Activated CD4-positive, alpha-beta memory T cell treated with anti-CD3 and anti-CD28 coated beads, Interleukin-2, amount 10 ng/mL, durations not matched to agents 7 days and 5 days (primary cell): ENCODE results near the gene ITPK1. TPM values are rescaled to one million over a fixed set of nuclear protein-coding genes. Genes with fewer than 3 reads are reported as not detected.
A peak's percentile ranks its signal among the peaks of the same experiment; 100 is the strongest.

ENCODE experiments used
- CTCF ChIA-PET: fragments of 350-600 bp; sonication (Branson Sonifier 250); formaldehyde crosslinking; loops from one replicate; lab custom pipeline; 2021; ENCODE audit warnings: antibody characterized with exemption, inconsistent platforms; lab: Charles Lee
- POLR2A ChIA-PET: fragments of 350-600 bp; sonication (Branson Sonifier 250); formaldehyde crosslinking; loops from one replicate; lab custom pipeline; 2021; ENCODE audit warnings: antibody characterized with exemption; lab: Charles Lee
- DNase-seq: peaks from one replicate; pipeline ENCODE4 v3.0.0-alpha.2; 2020
- H3K27ac Mint-ChIP-seq: one replicate; pipeline ENCODE4 v1.8.0; 2021; ENCODE audit warnings: mild to moderate bottlenecking, mixed read lengths
- H3K27me3 Mint-ChIP-seq: one replicate; pipeline ENCODE4 v1.8.0; 2021; ENCODE audit warnings: mixed read lengths
- H3K36me3 Mint-ChIP-seq: one replicate; pipeline ENCODE4 v1.8.0; 2021; ENCODE audit warnings: low read depth, mixed read lengths
- H3K4me1 Mint-ChIP-seq: one replicate; pipeline ENCODE4 v1.8.0; 2021; ENCODE audit warnings: mixed read lengths
- H3K4me3 Mint-ChIP-seq: one replicate; pipeline ENCODE4 v1.8.0; 2021; ENCODE audit warnings: mild to moderate bottlenecking, mixed read lengths
- H3K9me3 Mint-ChIP-seq: one replicate; pipeline ENCODE4 v1.8.0; 2021; ENCODE audit warnings: mixed read lengths
- total RNA-seq, 2 experiments: library from RNA; stranded (reverse); gene quantifications; one replicate each; pipeline ENCODE4 v1.2.3, GENCODE V29; 2021

ITPK1 gene
- total RNA-seq, 2 experiments from 2014 or later = 59.3 to 62.3 TPM

DNA sequence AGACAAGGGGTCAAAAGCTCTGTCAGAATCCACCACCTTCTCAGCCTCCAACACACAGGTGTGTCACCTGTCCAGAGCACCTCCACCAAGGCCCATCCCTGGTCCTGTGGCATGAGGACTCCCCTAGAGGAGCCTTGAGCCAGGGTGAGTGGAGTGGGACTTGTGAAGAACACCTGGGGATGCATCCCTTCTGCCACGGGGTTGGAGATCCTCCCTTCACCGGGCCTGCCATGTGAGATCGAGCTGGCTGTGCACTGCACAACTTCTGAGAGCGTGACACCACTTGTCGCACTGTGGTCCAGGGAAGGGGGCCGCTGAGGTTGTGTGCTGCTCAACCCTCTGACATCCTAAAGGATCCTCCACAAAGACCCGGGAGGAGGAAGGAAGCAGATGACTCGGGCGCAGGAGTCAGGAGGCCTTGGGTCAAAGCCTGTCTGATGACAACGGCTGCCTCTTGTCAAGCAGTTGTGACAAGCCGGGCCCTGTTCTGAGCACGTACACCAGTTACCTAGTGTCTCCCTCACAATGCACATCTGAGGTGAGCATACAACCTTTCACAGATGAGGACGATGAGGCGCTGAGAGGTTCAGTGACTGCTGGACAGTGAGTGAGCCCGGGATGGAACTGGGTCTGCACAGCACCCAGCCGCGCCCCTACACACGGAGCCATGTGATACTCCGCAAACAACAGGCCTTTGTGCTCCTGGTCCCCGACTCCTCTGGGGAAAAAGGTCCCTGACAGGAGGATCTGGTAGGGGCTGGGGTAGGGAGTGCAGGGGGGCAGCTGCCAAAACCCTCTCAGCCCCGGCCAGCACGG, 157.1 kb downstream of the ITPK1 start:
- no peaks in the 10 kb centered on the region for H3K9me3 Mint-ChIP-seq
- ChIA-PET CTCF (no interaction called here), POLR2A (no interaction called here)
- no peak overlapping the region for H3K27ac Mint-ChIP-seq
- H3K27me3 Mint-ChIP-seq = no peaks in the 10 kb centered on the region
- H3K4me3 Mint-ChIP-seq = no peak overlapping the region
- H3K36me3 Mint-ChIP-seq = no peaks in the 10 kb centered on the region
- no peaks in the 10 kb centered on the region for H3K4me1 Mint-ChIP-seq
- no peak for DNase-seq

DNA sequence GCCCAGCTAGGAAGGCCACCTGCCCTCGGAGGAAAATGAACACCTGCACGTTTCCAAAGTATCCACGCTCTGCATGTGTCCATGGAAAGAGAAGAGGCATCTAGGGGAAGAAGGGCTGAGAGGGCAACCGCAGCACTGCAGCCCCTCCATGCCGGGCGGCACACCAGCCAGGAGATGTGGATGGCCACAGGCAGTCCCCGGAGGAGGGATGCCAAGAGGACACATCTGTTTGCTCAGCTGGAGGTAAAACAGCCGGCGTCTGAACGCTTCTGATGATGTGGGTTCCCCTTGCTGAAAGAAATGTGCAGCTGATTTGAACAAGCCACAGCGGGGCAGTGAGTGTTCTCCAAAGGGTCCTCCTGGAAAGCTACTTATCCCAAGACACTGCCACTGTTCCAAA, 158.8 kb downstream of the ITPK1 start:
- no peaks in the 10 kb centered on the region for H3K27me3 Mint-ChIP-seq
- no peak overlapping the region for H3K27ac Mint-ChIP-seq
- H3K36me3 Mint-ChIP-seq = no peaks in the 10 kb centered on the region
- H3K4me3 Mint-ChIP-seq = no peak overlapping the region
- H3K4me1 Mint-ChIP-seq = no peaks in the 10 kb centered on the region
- POLR2A ChIA-PET = no interaction called here
- CTCF ChIA-PET = no interaction called here
- H3K9me3 Mint-ChIP-seq = no peaks in the 10 kb centered on the region
- no peak for DNase-seq

DNA sequence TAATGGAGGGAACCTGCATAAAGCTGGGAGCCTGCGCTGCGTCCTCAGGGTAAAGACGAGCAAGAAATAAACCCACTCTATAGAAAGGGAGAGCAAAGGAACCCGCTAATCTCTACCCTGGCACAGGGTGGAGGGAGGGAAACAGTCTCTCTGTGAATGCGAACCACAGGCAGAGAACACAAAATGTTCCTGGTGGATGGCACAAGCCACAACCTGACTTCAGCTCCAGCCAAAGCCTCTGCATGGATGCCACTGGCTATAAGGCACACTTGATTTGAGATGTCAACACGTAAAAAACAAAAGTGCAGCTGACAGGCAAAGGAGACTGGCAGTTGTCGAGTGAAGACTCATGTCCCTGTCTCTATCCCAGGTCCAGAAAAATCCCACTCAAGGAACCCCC, 160.3 kb downstream of the ITPK1 start:
- Mint-ChIP-seq H3K4me3 (no peak overlapping the region), H3K36me3 (peaks cover 2% of the 10 kb centered on the region), H3K27ac (no peak overlapping the region), H3K4me1 (no peaks in the 10 kb centered on the region), H3K9me3 (no peaks in the 10 kb centered on the region), H3K27me3 (no peaks in the 10 kb centered on the region)
- CTCF ChIA-PET = interaction anchor here (1.0 to 2.6 kb wide), 3 partner anchors 158 to 184 kb away, joined by 4 to 7 read pairs (median 4); no protein-coding TSS in a partner anchor
- POLR2A ChIA-PET = no interaction called here
- no peak for DNase-seq

- ChIA-PET POLR2A (no interaction called here), CTCF (interaction anchor here (0.9 to 2.6 kb wide), 4 partner anchors 158 to 185 kb away, joined by 4 to 7 read pairs (median 4); no protein-coding TSS in a partner anchor)
- Mint-ChIP-seq H3K9me3 (no peaks in the 10 kb centered on the region), H3K4me1 (no peaks in the 10 kb centered on the region), H3K27ac (no peak overlapping the region), H3K4me3 (no peak overlapping the region), H3K36me3 (peaks cover 2% of the 10 kb centered on the region), H3K27me3 (no peaks in the 10 kb centered on the region)
- no peak for DNase-seq
These were observed 160.8 kb downstream of the ITPK1 start for GRCh38 chr14:92954933-92955332.

DNA sequence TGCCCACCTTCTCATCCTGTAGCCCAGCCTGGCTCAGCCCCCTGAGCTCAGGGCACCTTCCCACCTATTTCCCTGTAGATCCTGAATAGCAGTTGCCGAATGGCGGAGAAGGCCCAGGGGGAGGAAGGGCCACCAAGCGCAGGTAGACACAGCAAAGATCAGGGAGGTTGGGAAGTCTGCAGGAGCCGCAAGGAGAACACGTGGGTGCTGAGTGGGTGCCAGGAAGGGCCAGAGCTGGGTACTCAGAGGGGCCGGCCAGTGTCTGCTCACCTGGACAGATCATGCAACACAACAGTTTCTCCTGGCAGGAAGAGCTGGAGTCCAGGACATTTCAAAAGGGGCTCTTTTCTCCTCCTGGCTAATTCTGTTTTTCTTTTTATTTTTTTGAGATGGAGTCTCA, 162.2 kb downstream of the ITPK1 start:
- no peak overlapping the region for H3K27ac Mint-ChIP-seq
- H3K4me1 Mint-ChIP-seq = no peaks in the 10 kb centered on the region
- no peaks in the 10 kb centered on the region for H3K27me3 Mint-ChIP-seq
- POLR2A ChIA-PET = no interaction called here
- no peak overlapping the region for H3K4me3 Mint-ChIP-seq
- CTCF ChIA-PET = interaction anchor here (0.6 to 2.6 kb wide), 2 partner anchors 179 to 180 kb away, joined by 3 to 7 read pairs; no protein-coding TSS in a partner anchor
- DNase-seq = no peak
- H3K36me3 Mint-ChIP-seq = peaks cover 2% of the 10 kb centered on the region
- H3K9me3 Mint-ChIP-seq = no peaks in the 10 kb centered on the region

- H3K27ac Mint-ChIP-seq = no peak overlapping the region
- ChIA-PET CTCF (interaction anchor here (0.5 to 2.6 kb wide), 21 partner anchors 11 to 324 kb away, joined by 3 to 14 read pairs (median 3); no protein-coding TSS in a partner anchor), POLR2A (no interaction called here)
- H3K27me3 Mint-ChIP-seq = no peaks in the 10 kb centered on the region
- DNase-seq = no peak
- no peaks in the 10 kb centered on the region for H3K4me1 Mint-ChIP-seq
- H3K9me3 Mint-ChIP-seq = no peaks in the 10 kb centered on the region
- no peak overlapping the region for H3K4me3 Mint-ChIP-seq
- H3K36me3 Mint-ChIP-seq = peaks cover 2% of the 10 kb centered on the region
These were observed 163.0 kb downstream of the ITPK1 start for GRCh38 chr14:92952481-92953298.

- POLR2A ChIA-PET = no interaction called here
- CTCF ChIA-PET = interaction anchor here (0.5 to 1.5 kb wide), 21 partner anchors 11 to 325 kb away, joined by 3 to 14 read pairs (median 3); no protein-coding TSS in a partner anchor
These were observed 163.7 kb downstream of the ITPK1 start for GRCh38 chr14:92951912-92952471.

GRCh38 chr14:92951261-92951660, 164.5 kb downstream of the ITPK1 start:
- DNase-seq = no peak
- Mint-ChIP-seq H3K36me3 (peaks cover 5% of the 10 kb centered on the region), H3K4me1 (no peaks in the 10 kb centered on the region), H3K27me3 (no peaks in the 10 kb centered on the region), H3K27ac (no peak overlapping the region), H3K9me3 (no peaks in the 10 kb centered on the region), H3K4me3 (no peak overlapping the region)
- CTCF ChIA-PET = interaction anchor here (1.0 to 1.5 kb wide), 7 partner anchors 10 to 228 kb away, joined by 3 to 14 read pairs (median 4); no protein-coding TSS in a partner anchor
- POLR2A ChIA-PET = interaction anchor here (0.6 kb wide), 1 partner anchor 232 kb away, joined by 4 read pairs; no protein-coding TSS in a partner anchor

More at GRCh38 chr14:92951912-92952471, 163.7 kb downstream of the ITPK1 start:
- H3K9me3 Mint-ChIP-seq = no peaks in the 10 kb centered on the region
- H3K27me3 Mint-ChIP-seq = no peaks in the 10 kb centered on the region
- no peak overlapping the region for H3K27ac Mint-ChIP-seq
- H3K4me3 Mint-ChIP-seq = no peak overlapping the region
- DNase-seq = peak; percentile 84
- no peaks in the 10 kb centered on the region for H3K4me1 Mint-ChIP-seq
- peaks cover 2% of the 10 kb centered on the region for H3K36me3 Mint-ChIP-seq

DNA sequence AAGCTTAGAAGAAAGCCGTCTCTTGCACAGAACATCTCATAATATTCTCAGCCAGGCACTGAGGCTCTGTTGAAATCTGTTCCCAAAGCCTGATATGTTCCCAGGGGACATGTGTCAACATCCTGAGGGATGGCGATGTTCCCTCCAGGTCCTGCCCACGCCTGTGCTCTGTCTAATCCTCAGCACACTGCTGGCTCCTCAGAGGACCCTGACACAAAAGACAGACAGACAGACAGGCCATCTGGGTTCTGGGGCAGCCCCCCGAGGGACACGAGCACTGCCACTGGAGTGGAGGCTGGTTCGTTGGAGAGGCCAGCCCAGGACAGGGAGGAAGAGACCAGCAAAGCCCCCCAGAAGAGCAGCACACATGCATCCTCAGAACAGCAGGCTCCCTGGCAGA, 165.0 kb downstream of the ITPK1 start:
- Mint-ChIP-seq H3K27ac (no peak overlapping the region), H3K9me3 (no peaks in the 10 kb centered on the region), H3K36me3 (peaks cover 5% of the 10 kb centered on the region), H3K27me3 (no peaks in the 10 kb centered on the region), H3K4me3 (no peak overlapping the region), H3K4me1 (no peaks in the 10 kb centered on the region)
- POLR2A ChIA-PET = no interaction called here
- CTCF ChIA-PET = no interaction called here
- DNase-seq = no peak

- ChIA-PET POLR2A (no interaction called here), CTCF (interaction anchor here (0.6 kb wide), 1 partner anchor 125 kb away, joined by 6 read pairs; no protein-coding TSS in a partner anchor)
- Mint-ChIP-seq H3K4me1 (no peaks in the 10 kb centered on the region), H3K36me3 (peaks cover 5% of the 10 kb centered on the region), H3K27me3 (no peaks in the 10 kb centered on the region), H3K9me3 (no peaks in the 10 kb centered on the region), H3K4me3 (no peak overlapping the region), H3K27ac (no peak overlapping the region)
- DNase-seq = no peak
These were observed 165.6 kb downstream of the ITPK1 start for GRCh38 chr14:92950193-92950540.

GRCh38 chr14:92949496-92950192, 166.1 kb downstream of the ITPK1 start:
- ChIA-PET CTCF (interaction anchor here (0.6 to 0.7 kb wide), 2 partner anchors 125 to 183 kb away, joined by 4 to 6 read pairs; no protein-coding TSS in a partner anchor), POLR2A (no interaction called here)
- Mint-ChIP-seq H3K4me1 (no peaks in the 10 kb centered on the region), H3K4me3 (no peak overlapping the region), H3K27me3 (no peaks in the 10 kb centered on the region), H3K27ac (no peak overlapping the region), H3K36me3 (peaks cover 5% of the 10 kb centered on the region), H3K9me3 (no peaks in the 10 kb centered on the region)
- no peak for DNase-seq

GRCh38 chr14:92948647-92949046, 167.1 kb downstream of the ITPK1 start:
- no peak for DNase-seq
- H3K4me3 Mint-ChIP-seq = no peak overlapping the region
- no peak overlapping the region for H3K27ac Mint-ChIP-seq
- CTCF ChIA-PET = interaction anchor here (0.7 kb wide), 1 partner anchor 184 kb away, joined by 4 read pairs; no protein-coding TSS in a partner anchor
- POLR2A ChIA-PET = no interaction called here
- H3K9me3 Mint-ChIP-seq = no peaks in the 10 kb centered on the region
- H3K36me3 Mint-ChIP-seq = peaks cover 5% of the 10 kb centered on the region
- no peaks in the 10 kb centered on the region for H3K27me3 Mint-ChIP-seq
- H3K4me1 Mint-ChIP-seq = no peaks in the 10 kb centered on the region
